RCC 7860 (cell line): Measurements from ENCODE around the gene CANT1.
"Not testable (repeated sequence)": the region's sequence is repeated elsewhere in the genome, so short reads cannot be mapped to it uniquely, and the experiment has no call there.

Source experiments
- DNase-seq: peaks from one replicate; pipeline ENCODE4 v3.0.0-alpha.2; 2015; ENCODE audit warnings: low spot score
- FAIRE-seq: peaks from 2 replicates; lab custom pipeline; 2012; peaks lifted over from hg19 to GRCh38; lab: Jason Lieb, UNC

CANT1 gene

DNA sequence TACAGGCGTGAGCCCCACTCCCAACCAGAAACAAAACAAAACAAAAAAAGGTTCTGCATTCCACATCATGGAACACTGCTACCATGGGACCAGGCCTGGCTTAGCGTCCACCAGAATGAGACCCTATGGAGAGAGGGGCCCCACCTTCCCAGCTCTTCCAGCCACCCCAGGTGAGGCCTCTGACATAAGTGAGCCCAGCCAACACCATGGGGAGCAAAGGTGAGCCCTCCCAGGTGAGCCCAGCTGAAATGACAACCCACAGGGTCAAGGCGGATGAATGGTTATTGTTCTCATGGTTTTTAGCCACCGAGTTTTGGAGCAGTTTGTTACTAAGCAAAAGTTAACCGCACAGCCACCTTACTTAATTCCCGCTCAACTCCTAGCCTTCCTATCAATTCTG lies 46.2 kb downstream of the CANT1 start:
- no peak for DNase-seq
- no peak for FAIRE-seq

GRCh38 chr17:78962984-78963348 lies 46.6 kb downstream of the CANT1 start:
- DNase-seq, FAIRE-seq: not testable (repeated sequence)

GRCh38 chr17:78962345-78962983 lies 47.1 kb downstream of the CANT1 start:
- FAIRE-seq (no peak), DNase-seq (peak; percentile 26)

DNA sequence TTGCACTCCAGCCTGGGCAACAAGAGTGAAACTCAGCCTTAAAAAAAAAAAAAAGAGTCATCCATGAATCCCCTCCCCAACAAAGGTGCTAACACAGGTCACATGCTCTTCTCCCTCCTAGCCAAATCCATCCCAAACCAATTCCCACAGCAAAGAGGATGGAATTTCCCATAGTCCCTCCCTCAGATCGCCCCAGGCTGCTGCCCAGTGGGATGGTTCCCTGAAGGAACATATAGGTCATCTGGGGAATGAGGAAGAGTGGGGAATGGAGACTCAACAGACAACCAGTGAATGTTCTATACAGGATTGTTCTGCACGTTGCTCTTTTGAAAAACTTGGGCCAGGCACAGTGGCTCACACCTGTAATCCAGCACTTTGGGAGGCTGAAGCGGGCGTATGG lies 48.0 kb downstream of the CANT1 start:
- FAIRE-seq = no peak
- no peak for DNase-seq

- FAIRE-seq = no peak
- DNase-seq = no peak
These were observed 48.6 kb downstream of the CANT1 start for GRCh38 chr17:78960928-78961327.

DNA sequence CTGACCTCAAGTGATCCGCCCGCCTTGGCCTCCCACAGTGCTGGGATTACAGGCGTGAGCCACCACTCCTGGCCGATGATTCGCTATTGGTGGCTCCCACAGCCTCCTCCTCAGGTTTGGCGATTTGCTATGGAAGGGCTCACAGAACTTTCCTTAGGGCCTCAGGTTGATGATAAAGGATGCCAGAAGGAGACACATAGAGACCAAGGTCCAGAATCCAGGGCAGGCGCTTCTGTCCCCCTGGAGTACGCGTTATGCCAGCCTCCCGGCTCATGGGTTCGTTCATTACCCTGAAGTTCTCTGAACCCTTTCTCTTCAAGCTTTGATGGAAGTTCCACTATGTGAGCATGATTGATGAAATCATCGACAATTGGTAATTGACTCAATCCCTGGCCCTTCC lies 49.8 kb downstream of the CANT1 start:
- DNase-seq (no peak), FAIRE-seq (no peak)

GRCh38 chr17:78958641-78959127 lies 50.9 kb downstream of the CANT1 start:
- FAIRE-seq (no peak), DNase-seq (peak; percentile 20)

DNA sequence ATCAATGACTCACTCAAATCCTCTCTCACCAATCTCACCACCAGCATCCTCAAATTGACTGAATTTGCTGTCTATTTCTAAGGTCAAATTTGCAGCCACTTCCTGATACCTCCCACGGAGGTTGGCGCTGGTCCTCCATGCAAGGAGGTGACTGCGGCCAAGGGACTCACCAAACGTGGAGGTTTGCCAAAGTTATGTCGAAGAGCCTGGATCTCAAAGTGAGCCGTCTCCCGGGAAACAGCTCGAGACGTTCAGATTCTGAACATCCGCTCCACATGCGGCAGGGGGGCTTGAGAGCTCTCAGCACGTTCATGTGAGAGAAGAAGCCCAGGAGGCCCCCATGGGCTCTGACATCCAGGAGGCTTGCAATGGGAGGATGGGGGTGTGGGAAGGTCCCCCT lies 52.4 kb downstream of the CANT1 start:
- FAIRE-seq (peak; percentile 7), DNase-seq (peak; percentile 51)

GRCh38 chr17:78956254-78956653 lies 53.3 kb downstream of the CANT1 start:
- FAIRE-seq (no peak), DNase-seq (no peak)

DNA sequence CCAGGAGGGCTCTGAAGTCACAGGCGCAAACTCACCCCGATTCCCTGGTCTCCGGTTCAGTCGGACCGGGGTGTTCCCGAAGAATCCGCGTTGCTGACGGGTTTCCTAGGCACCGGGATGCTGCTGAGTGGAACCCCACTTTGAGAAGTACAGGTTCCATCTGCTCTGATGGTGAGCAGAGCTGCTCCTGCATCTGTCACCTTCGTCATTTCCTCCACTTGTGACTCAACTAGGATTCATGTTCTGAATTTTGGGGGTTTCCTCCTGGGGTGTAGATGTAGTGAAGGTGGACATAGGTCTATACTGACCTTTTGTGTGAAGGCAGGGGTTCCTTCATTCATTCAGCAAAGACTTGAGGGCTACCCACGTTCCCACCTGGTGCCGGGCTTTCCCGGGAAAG lies 54.9 kb downstream of the CANT1 start:
- DNase-seq = no peak
- FAIRE-seq = no peak

DNA sequence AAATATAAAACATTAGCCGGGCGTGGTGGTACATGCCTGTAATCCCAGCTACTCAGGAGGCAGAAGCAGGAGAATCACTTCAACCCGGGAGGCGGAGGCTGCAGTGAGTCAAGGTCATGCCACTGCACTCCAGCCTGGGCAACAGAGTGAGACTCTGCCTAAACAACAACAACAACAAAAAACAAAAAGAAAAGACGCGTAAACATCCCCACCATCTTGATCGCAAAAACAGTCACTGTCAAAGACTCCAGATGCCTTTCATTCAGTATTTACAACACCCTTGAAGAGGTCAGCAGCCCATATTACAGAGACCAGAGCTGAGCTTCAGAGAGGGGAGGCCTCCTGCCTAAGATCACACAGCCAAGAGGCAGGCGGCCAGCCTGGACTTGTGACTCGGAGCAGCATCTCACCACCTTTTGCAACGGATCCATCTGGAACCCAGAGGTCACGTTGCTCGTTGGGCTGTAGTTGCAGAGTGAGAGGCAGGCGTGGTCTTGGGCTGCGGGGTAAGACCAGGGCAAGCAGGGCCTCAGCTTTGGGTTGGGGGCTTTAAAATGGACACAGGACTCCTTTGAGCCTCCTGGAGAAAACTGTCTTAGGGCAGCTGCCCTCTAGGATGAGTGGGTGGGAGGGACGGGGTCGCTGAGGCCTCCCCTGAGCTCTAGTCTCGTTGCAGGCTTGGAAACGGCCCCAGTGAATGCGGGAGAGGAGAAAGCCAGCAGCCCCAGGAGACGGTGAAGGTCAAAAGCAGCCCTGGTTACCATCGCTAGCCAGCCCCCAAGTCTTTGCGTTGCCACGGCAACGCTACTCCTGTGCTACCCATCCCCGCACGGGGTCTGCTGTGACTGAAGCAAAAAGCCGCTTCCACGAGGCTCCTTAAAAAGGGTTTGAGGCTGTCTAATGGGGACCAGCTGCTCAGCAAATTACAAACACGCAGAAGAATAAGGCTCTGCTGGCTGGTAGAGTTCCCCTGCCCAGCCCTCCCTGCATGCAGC lies 55.9 kb downstream of the CANT1 start:
- DNase-seq = no peak
- FAIRE-seq = no peak

DNA sequence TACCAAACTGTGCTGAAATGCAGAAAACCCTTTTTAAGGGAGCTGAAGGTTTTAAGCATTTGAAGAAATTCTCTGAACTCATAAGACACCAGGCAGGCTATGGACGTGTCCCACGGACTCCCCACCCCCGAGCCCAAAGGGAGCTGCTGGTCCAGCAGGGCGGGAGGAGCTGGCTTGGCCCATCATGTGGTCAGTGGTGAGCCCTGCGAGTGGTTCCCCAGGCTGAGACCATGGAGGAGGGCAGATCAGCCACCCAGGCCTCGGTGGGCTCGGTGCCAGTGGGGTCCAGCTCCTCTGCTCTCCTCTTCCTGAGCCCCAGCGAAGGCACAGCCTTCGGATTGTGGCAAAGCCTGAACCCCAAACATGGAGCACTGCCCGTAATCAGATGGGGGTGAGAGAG lies 56.9 kb downstream of the CANT1 start:
- no peak for FAIRE-seq
- no peak for DNase-seq

DNA sequence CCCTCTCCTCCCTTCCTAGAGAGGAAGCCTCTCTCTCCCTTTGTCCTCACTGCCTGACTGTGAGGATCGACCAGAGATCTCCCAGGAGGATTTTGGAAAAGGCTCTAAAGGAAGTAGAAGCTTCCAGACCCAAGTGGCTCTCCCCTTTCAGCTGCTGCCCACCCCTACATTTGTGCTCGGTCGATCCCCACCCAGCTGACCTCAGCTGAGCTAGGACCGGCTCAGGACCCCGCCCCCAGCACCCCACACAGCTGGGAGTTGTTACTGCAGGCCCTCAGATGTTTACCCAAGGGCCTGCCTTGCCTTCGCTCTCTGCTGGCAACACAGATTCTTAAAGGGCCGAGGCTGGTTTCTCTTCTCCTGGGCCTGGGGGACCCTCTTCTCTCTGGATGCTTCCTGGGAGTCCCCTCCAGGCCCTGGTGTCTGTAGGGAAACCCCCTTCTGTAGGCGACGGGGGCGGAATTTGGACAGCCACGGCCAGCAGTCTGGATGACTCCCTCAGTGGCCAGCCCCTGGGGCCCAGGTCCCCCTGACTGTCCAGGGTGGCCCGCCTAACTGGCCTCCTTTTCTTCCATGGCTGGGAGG lies 57.5 kb downstream of the CANT1 start:
- no peak for DNase-seq
- FAIRE-seq = no peak

DNA sequence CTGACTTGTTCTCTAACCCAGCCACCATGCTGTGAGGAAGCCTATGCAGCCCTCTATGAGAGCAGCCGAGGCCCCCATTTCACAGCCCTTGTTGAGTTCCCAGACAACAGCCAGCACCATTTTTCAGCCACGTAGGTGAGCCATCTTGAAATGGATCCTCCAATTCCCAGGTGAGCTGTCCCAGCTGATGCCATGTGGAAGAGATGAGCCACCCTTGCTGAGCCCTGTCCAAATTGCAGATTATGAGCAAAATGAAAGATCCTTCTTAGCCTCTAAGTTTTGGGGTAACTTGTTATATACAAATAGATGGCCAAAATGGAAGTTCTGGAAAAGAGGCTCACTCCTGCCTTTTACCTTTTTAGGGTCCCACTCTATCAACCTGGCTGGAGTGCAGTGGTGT lies 58.7 kb downstream of the CANT1 start:
- FAIRE-seq = no peak

DNA sequence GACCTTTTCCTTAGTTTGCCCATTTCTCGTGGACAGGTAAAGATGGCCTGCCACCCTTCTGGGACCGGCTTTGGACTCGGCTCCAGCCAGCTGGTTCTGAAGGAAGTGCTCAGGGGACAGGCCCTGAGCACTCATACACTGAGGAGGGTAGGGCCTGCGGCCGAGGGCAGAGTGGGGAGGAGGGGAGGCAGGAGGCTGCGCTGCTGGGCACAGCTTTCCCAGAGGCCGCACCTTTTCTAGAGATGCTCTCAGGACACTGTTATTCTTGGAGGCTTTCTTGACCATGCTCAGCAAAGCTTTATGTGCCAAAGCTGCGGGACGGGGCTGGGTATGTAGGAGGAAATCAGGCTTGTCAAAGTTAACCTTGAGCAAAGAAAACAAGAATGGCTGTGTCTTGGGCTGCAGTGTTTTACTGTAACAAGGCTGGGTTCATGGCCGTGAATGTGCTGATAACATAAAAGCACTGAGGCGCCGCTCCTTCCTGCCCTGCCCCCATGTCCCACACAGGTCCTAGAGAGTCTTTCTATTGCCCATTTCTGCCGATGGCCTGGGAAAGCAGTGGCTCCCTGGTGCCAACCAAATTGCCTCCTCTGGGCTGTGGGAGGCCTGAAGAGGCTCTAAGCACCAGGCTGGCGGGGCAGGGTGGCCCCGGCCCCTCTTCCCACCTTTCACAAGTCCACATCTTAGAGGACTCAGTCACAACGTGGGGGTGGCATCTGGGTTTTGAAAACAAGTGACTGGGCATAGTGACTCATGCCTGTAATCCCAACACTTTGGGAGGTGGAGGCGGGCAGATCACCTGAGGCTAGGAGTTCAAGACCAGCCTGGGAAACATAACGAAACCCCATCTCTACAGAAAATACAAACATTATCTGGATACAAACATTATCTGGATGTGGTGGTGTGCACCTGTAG lies 62.1 kb downstream of the CANT1 start:
- FAIRE-seq = no peak

More for the DNA sequence above, 58.7 kb downstream of the CANT1 start:
- no peak for DNase-seq

DNA sequence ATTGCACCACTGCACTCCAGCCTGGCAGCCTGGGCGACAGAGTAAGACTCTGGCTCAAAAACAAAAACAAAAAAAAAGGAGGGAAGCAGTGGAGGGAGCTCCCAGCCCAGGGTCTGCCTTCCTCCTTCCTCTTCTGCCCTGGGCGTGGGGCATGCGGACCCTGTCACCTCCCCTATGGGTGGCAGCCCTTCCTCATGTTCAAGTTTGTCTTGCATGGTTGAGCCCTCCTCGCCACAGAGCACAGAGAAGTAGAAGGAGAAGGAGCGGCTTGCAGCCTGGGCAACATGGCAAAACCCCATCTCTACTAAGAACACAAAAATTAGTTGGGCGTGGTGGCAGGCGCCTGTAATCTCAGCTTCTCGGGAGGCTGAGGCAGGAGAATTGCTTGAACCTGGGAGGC lies 62.9 kb downstream of the CANT1 start:
- DNase-seq (no peak), FAIRE-seq (no peak)

More for the DNA sequence above, 62.1 kb downstream of the CANT1 start:
- DNase-seq = no peak

- DNase-seq (no peak), FAIRE-seq (no peak)
These were observed 63.4 kb downstream of the CANT1 start for GRCh38 chr17:78946131-78946530.

GRCh38 chr17:78945455-78945854 lies 64.1 kb downstream of the CANT1 start:
- FAIRE-seq = not testable (repeated sequence)

GRCh38 chr17:78944956-78945355 lies 64.6 kb downstream of the CANT1 start:
- FAIRE-seq = no peak
- DNase-seq = no peak

More at GRCh38 chr17:78945455-78945854, 64.1 kb downstream of the CANT1 start:
- DNase-seq = not testable (repeated sequence)

DNA sequence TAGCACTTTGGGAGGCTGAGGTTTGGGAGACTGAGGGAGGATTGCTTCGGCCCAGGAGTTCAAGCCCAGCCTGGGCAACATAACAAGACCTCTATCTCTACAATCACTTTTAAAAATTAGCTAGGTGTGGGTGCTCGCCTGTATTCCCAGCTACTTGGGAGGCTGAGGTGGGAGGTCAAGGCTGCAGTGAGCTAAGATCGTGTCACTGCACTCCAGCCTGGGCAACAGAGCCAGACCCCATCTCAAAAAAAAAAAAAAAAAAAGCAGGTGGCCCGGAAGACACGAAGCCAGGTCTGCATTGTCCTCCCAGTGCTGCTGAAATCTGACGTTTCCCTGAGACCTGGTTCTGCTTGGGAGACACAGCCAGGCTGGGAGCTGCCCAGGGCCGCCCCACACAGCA lies 65.5 kb downstream of the CANT1 start:
- DNase-seq = no peak
- no peak for FAIRE-seq
